GM12878 (cell line): ENCODE data around the gene TBX4. TPM values are rescaled to one million over a fixed set of nuclear protein-coding genes. Genes with fewer than 3 reads are reported as not detected.

ENCODE experiments used
- ATAC-seq: fragments of 200-7000 bp; cut with Tn5 transposase; 3 replicates; pipeline ENCODE4 v1.9.1; 2020; ENCODE audit warnings: mild to moderate bottlenecking, moderate library complexity
- BruUV-seq: library from RNA; stranded (reverse); fragments of 400-500 nt; replicated peaks from 2 replicates; lab custom pipeline; 2021; lab: Mats Ljungman, UMichigan
- CTCF ChIA-PET: fragments of 300-600 bp; sonication (Branson Sonifier 250); formaldehyde crosslinking; extraction: SDS; loops from one replicate; lab custom pipeline; 2021; ENCODE audit warnings: inconsistent platforms; lab: Yijun Ruan, JAX
- POLR2A ChIA-PET: fragments of 350-600 bp; formaldehyde crosslinking; extraction: SDS; loops from one replicate; lab custom pipeline; 2021; ENCODE audit warnings: inconsistent platforms; lab: Charles Lee
- RAD21 ChIA-PET: fragments of 300-600 bp; sonication (Branson Sonifier 250); formaldehyde crosslinking; loops from one replicate; lab custom pipeline; 2023; ENCODE audit warnings: antibody characterized with exemption; ENCODE audit not compliant: unreplicated experiment; lab: Charles Lee
- SMC1A ChIA-PET: fragments of 300-600 bp; sonication (Branson Sonifier 250); formaldehyde crosslinking; loops from one replicate; lab custom pipeline; 2023; ENCODE audit not compliant: unreplicated experiment, uncharacterized antibody; lab: Charles Lee
- DNase-seq: peaks from one replicate; pipeline ENCODE4 v3.0.0-alpha.2; 2011; ENCODE audit warnings: low read depth, low spot score
- FAIRE-seq: peaks from 3 replicates; lab custom pipeline; 2011; peaks lifted over from hg19 to GRCh38; lab: Jason Lieb, UNC
- H2AFZ ChIP-seq: 2 replicates; pipeline ENCODE4 v1.6.0; 2011; ENCODE audit warnings: low read depth, low read length, control low read depth; ENCODE audit not compliant: control insufficient read depth
- H3K27ac ChIP-seq: 2 replicates; pipeline ENCODE4 v1.5.1; 2011; ENCODE audit warnings: control low read depth; ENCODE audit not compliant: control insufficient read depth, insufficient read depth
- H3K27me3 ChIP-seq, 2 experiments: replicated peaks in 1 of 2; 2 replicates each; pipeline versions ENCODE4 v1.6.0 to v1.6.1; 2011; ENCODE audit warnings: low read length in 1 of 2; ENCODE audit not compliant: control insufficient read depth in 2 of 2, insufficient read depth in 2 of 2
- H3K36me3 ChIP-seq, 2 experiments: 2 replicates each; pipeline ENCODE4 v1.5.1; 2011; ENCODE audit warnings: low read length in 1 of 2; ENCODE audit not compliant: control insufficient read depth in 2 of 2, insufficient read depth in 2 of 2
- H3K4me1 ChIP-seq: 2 replicates; pipeline ENCODE4 v1.6.1; 2011; ENCODE audit warnings: mild to moderate bottlenecking, low read length, moderate library complexity, mixed read lengths; ENCODE audit not compliant: control insufficient read depth, insufficient read depth
- H3K4me2 ChIP-seq: 2 replicates; pipeline ENCODE4 v1.6.0; 2011; ENCODE audit warnings: control low read depth; ENCODE audit not compliant: control insufficient read depth, insufficient read depth
- H3K4me3 ChIP-seq: fragments of 200-600 bp; sonication (generic); 2 replicates; pipeline ENCODE4 v1.5.1; 2016
- H3K79me2 ChIP-seq: 2 replicates; pipeline ENCODE4 v1.6.0; 2011; ENCODE audit warnings: low read length; ENCODE audit not compliant: control insufficient read depth, insufficient read depth
- H3K9ac ChIP-seq: 2 replicates; pipeline ENCODE4 v1.8.0; 2011; ENCODE audit warnings: low read length, control low read depth, mixed read lengths; ENCODE audit not compliant: control insufficient read depth, insufficient read depth
- H3K9me3 ChIP-seq: replicated peaks from 3 replicates; pipeline ENCODE4 v1.5.1; 2011; ENCODE audit warnings: mild to moderate bottlenecking, low read length; ENCODE audit not compliant: control insufficient read depth, insufficient read depth
- H4K20me1 ChIP-seq: 2 replicates; pipeline ENCODE4 v1.6.0; 2011; ENCODE audit not compliant: control insufficient read depth, insufficient read depth
- ETV6 ChIP-seq, 2 experiments: fragments of 450-650 bp in 1 of 2; IDR thresholded peaks in 1 of 2; conservative IDR thresholded peaks in 1 of 2; 2 replicates each; pipeline ENCODE4 v1.6.1; 2014; ENCODE audit warnings: antibody characterized with exemption in 1 of 2, borderline replicate concordance in 1 of 2, low read depth in 1 of 2, mild to moderate bottlenecking in 1 of 2, moderate library complexity in 1 of 2
- IKZF2 ChIP-seq, 2 experiments: fragments of 450-650 bp; IDR thresholded peaks; 2 replicates each; pipeline ENCODE4 v1.6.1; 2017; ENCODE audit warnings: mild to moderate bottlenecking in 2 of 2, moderate library complexity in 2 of 2
- NFXL1 ChIP-seq: fragments of 450-650 bp; IDR thresholded peaks from 2 replicates; pipeline ENCODE4 v1.6.1; 2017; ENCODE audit warnings: antibody characterized with exemption, mild to moderate bottlenecking, borderline replicate concordance
- PAX8 ChIP-seq: fragments of 450-650 bp; IDR thresholded peaks from 2 replicates; pipeline ENCODE4 v1.6.1; 2017; ENCODE audit warnings: mild to moderate bottlenecking, moderate library complexity
- TCF12 ChIP-seq: IDR thresholded peaks from 2 replicates; pipeline ENCODE4 v1.6.1; 2011; ENCODE audit warnings: low read depth, mild to moderate bottlenecking, low read length
- ZNF207 ChIP-seq: fragments of 450-650 bp; IDR thresholded peaks from 2 replicates; pipeline ENCODE4 v1.6.1; 2014; ENCODE audit warnings: antibody characterized with exemption, mild to moderate bottlenecking, borderline replicate concordance
- WGBS: methylation state at CpG from one replicate; pipeline ENCODE4 v1.1.6; 2016; ENCODE audit warnings: low lambda C conversion rate; ENCODE audit not compliant: insufficient replicate concordance, insufficient coverage; ENCODE audit errors: missing lambda C conversion rate; 5-methylcytosine and 5-hydroxymethylcytosine counted together
- in situ Hi-C: fragments of 300-500 bp; cut with MboI; formaldehyde crosslinking; loops from 9 replicates; pipeline ENCODE4 v1.14.3; 2018; ENCODE audit warnings: mixed read lengths
- intact Hi-C: fragments of 100-400 bp; cut with micrococcal nuclease; formaldehyde crosslinking; loops from one replicate; pipeline ENCODE4 v1.14.2; 2022; ENCODE audit not compliant: unreplicated experiment
- polyA plus RNA-seq, 11 experiments: library from polyadenylated mRNA; depleted of rRNA in 4 of 11; unstranded in 6 of 11; stranded (reverse) in 5 of 11; fragments of >200 nt; fragmentation: Nextera tagmentation in 4 of 11; fragmentation: Illumina TruSeq in 1 of 11; extraction: Ambion mirVana in 4 of 11; extraction: Trizol in 1 of 11; gene quantifications; 1 replicate in 1 of 11; 2 replicates in 10 of 11; pipeline versions ENCODE4 v1.2.1 to v1.2.3, GENCODE V29; 2011 to 2016; ENCODE audit warnings: inconsistent platforms in 2 of 11, missing spikeins in 2 of 11, low read depth in 1 of 11
- total RNA-seq, 4 experiments: library from RNA; depleted of rRNA in 3 of 4; stranded (reverse); fragments of >200 nt in 3 of 4; fragmentation: Illumina TruSeq in 1 of 4; extraction: Trizol in 1 of 4; gene quantifications; 2 replicates each; pipeline versions ENCODE4 v1.2.1 to v1.2.3, GENCODE V29; 2013 to 2021

The TBX4 gene
- total and polyA plus RNA-seq, 10 of the 15 experiments (the other 5 are each of a cell fraction or from before 2014, with no cell fraction given), result 0.01 TPM; not detected in 9

DNA sequence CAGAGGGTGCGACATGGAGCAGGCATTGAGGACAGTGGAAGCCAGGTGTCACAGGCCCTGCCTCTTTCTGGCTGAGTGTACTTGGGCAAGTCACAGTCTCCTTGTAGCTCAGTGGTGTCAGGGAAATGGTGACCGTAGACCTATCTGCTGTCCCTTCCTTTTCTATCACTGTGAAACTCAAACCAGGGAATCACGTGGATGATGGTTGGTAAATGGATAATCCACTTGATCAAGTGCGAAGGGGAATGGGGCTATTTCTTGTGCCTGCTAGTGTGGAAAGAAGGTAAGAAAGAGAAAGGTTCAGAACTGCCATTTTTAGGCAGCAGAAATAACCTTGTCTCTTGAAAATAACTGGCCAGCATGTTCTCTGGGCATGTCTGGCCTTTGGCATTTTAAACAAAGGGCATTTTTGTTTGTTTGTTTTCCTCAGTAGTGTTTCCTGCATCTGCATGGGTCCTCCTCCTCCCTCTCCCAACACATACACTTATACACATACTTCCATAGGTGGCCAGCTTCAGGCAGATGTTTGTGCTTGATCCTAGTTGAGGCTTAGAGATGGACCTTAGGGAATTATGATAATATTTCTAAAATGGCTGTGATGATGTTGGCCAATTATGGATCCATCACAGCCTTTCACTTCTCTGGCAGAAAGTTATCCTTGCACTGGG is 7.1 kb downstream of the TBX4 start:
- Histone ChIP-seq H2AFZ (no peak overlapping the region), H3K9me3 (no peaks in the 10 kb centered on the region), H3K27me3 (peaks cover 33 to 38% of the 10 kb centered on the region in 2 experiments), H3K4me3 (no peak overlapping the region), H3K36me3 (no peaks in the 10 kb centered on the region), H3K9ac (no peak overlapping the region), H3K79me2 (no peaks in the 10 kb centered on the region), H3K27ac (no peak overlapping the region)
- DNase-seq, result no peak
- SMC1A ChIA-PET, result interaction anchor here (0.8 kb wide), 1 partner anchor 10 kb away, joined by 4 read pairs; no protein-coding TSS in a partner anchor
- BruUV-seq, result no TSS peak
- WGBS, result 30% methylated on average over 4 of the region's 4 CpGs
- CTCF ChIA-PET, result interaction anchor here (1.7 kb wide), 1 partner anchor 10 kb away, joined by 4 read pairs; no protein-coding TSS in a partner anchor
- no peak for FAIRE-seq
- no peak for TF ChIP-seq PAX8
- TF ChIP-seq ZNF207, result no peak
- 0 out of 4 replicates have a peak, but pooled peaks of 1 of the 2 experiments have one; percentile 72 for TF ChIP-seq ETV6 (conservative IDR thresholded peaks at IDR 0.05 in 1 of 2, IDR thresholded peaks at IDR 0.05 in 1 of 2; ENCODE audit: borderline replicate concordance in 1 of 2, low read depth in 1 of 2)
- peak; percentile 27; the same call in 1 of the 2 replicates for TF ChIP-seq NFXL1
- TF ChIP-seq TCF12, result no peak
- TF ChIP-seq IKZF2 (IDR thresholded peaks at IDR 0.05), result no peak
- TF ChIP-seq, all 136 proteins: peak for 2
- H4K20me1 ChIP-seq, result no peaks in the 10 kb centered on the region
- ATAC-seq, result no peak
- H3K4me1 ChIP-seq, result no peaks in the 10 kb centered on the region
- H3K4me2 ChIP-seq, result no peak overlapping the region
- ChIA-PET POLR2A (no interaction called here), RAD21 (no interaction called here)
- in situ Hi-C loops, result no loop called here
- intact Hi-C loops, result no loop called here
